ENCODE measurements around the gene RUNDC1.
"Not testable (repeated sequence)": the region's sequence is repeated elsewhere in the genome, so short reads cannot be mapped to it uniquely, and the experiment has no call there.

RUNDC1 gene

GRCh38 chr17:42967925-42968324 lies 12.4 kb upstream of the RUNDC1 start:
- H3F3A ChIP-seq (ENCODE audit: insufficient read depth, low read length), result no peaks in the 10 kb centered on the region
- H3K79me2 ChIP-seq (ENCODE audit: low read length), result peaks cover 18% of the 10 kb centered on the region
- no peaks in the 10 kb centered on the region for H4K20me1 ChIP-seq (ENCODE audit: insufficient read depth, low read length)
- DNase-seq, result no peak
- no peaks in the 10 kb centered on the region for H3K9me3 ChIP-seq (replicated peaks; ENCODE audit: insufficient read depth, low read length)
- TF ChIP-seq, protein P1, sequence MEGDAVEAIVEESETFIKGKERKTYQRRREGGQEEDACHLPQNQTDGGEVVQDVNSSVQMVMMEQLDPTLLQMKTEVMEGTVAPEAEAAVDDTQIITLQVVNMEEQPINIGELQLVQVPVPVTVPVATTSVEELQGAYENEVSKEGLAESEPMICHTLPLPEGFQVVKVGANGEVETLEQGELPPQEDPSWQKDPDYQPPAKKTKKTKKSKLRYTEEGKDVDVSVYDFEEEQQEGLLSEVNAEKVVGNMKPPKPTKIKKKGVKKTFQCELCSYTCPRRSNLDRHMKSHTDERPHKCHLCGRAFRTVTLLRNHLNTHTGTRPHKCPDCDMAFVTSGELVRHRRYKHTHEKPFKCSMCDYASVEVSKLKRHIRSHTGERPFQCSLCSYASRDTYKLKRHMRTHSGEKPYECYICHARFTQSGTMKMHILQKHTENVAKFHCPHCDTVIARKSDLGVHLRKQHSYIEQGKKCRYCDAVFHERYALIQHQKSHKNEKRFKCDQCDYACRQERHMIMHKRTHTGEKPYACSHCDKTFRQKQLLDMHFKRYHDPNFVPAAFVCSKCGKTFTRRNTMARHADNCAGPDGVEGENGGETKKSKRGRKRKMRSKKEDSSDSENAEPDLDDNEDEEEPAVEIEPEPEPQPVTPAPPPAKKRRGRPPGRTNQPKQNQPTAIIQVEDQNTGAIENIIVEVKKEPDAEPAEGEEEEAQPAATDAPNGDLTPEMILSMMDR (IDR thresholded peaks at IDR 0.05; ENCODE audit: low read length), result no peak
- TF ChIP-seq EZH2 (optimal IDR thresholded peaks at IDR 0.05; ENCODE audit: low read depth, low read length) (no peak), EZH2phosphoT487 (IDR thresholded peaks at IDR 0.05; ENCODE audit: low read length) (no peak)
- H3K4me3 ChIP-seq (ENCODE audit: low read length), result no peak overlapping the region
- no peak overlapping the region for H3K9ac ChIP-seq (ENCODE audit: low read length)
- H3K4me2 ChIP-seq (ENCODE audit: low read depth, low read length), result no peak overlapping the region
- no peaks in the 10 kb centered on the region for H3K36me3 ChIP-seq (replicated peaks; ENCODE audit: insufficient read depth, low read length)
- no peak overlapping the region for H2AFZ ChIP-seq (ENCODE audit: low read length)
- no peak overlapping the region for H3K27ac ChIP-seq (ENCODE audit: low read length)
- no peaks in the 10 kb centered on the region for H3K27me3 ChIP-seq (replicated peaks; ENCODE audit: insufficient read depth, low read length)
- H3K4me1 ChIP-seq (ENCODE audit: low read length), result peaks cover 4% of the 10 kb centered on the region; the same call in 1 of the 2 replicates
- no peaks in the 10 kb centered on the region for H3K9me2 ChIP-seq (replicated peaks; ENCODE audit: insufficient read depth, low read length)

DNA sequence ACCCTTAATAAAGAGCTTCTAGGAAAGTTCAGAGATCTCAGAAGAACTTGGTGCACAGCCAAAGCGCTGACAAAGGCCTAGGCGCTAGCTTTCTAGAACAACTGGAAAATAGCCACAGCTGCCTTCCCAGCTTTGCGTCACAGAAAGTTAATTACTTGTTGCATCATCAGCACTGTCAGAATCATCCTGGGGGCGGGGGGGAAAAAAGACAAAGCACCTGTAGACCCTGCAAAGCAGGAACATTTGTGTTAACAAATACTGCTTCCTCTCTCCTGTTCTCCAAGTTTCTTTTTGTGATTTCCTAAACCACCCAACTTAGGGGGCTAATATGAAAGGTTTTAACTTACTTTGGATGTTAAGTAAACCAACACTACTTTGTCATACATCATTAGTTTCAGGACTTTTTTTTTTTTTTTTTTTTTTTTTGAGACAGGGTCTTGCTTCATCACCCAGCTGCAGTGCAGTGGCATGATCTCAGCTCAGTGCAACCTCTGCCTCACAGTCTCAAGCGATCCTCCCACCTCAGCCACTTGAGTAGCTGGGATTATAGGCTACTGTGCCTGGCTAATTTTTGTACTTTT lies 11.3 kb upstream of the RUNDC1 start:
- no peak for TF ChIP-seq EZH2phosphoT487 (IDR thresholded peaks at IDR 0.05; ENCODE audit: low read length)
- no peak for TF ChIP-seq EZH2 (optimal IDR thresholded peaks at IDR 0.05; ENCODE audit: low read depth, low read length)
- TF ChIP-seq, protein P1 (IDR thresholded peaks at IDR 0.05; ENCODE audit: low read length), result no peak
- H3K4me1 ChIP-seq (ENCODE audit: low read length), result no peaks in the 10 kb centered on the region
- no peak overlapping the region for H2AFZ ChIP-seq (ENCODE audit: low read length)
- H3K4me2 ChIP-seq (ENCODE audit: low read depth, low read length), result no peak overlapping the region
- H3K9ac ChIP-seq (ENCODE audit: low read length), result no peak overlapping the region
- H3F3A ChIP-seq (ENCODE audit: insufficient read depth, low read length), result no peaks in the 10 kb centered on the region
- H3K9me3 ChIP-seq (replicated peaks; ENCODE audit: insufficient read depth, low read length), result no peaks in the 10 kb centered on the region
- no peak overlapping the region for H3K4me3 ChIP-seq (ENCODE audit: low read length)
- no peaks in the 10 kb centered on the region for H4K20me1 ChIP-seq (ENCODE audit: insufficient read depth, low read length)
- peaks cover 6% of the 10 kb centered on the region for H3K79me2 ChIP-seq (ENCODE audit: low read length)
- DNase-seq, result no peak
- H3K27ac ChIP-seq (ENCODE audit: low read length), result no peak overlapping the region
- no peaks in the 10 kb centered on the region for H3K9me2 ChIP-seq (replicated peaks; ENCODE audit: insufficient read depth, low read length)
- H3K27me3 ChIP-seq (replicated peaks; ENCODE audit: insufficient read depth, low read length), result no peaks in the 10 kb centered on the region
- H3K36me3 ChIP-seq (replicated peaks; ENCODE audit: insufficient read depth, low read length), result no peaks in the 10 kb centered on the region

GRCh38 chr17:42971589-42971988 lies 8.8 kb upstream of the RUNDC1 start:
- Histone ChIP-seq H3K27me3 (replicated peaks; ENCODE audit: insufficient read depth, low read length) (no peaks in the 10 kb centered on the region), H3K79me2 (ENCODE audit: low read length) (no peaks in the 10 kb centered on the region), H2AFZ (ENCODE audit: low read length) (no peak overlapping the region), H3K27ac (ENCODE audit: low read length) (no peak overlapping the region), H3K9me3 (replicated peaks; ENCODE audit: insufficient read depth, low read length) (no peaks in the 10 kb centered on the region), H4K20me1 (ENCODE audit: insufficient read depth, low read length) (no peaks in the 10 kb centered on the region), H3K4me3 (ENCODE audit: low read length) (no peak overlapping the region), H3K4me1 (ENCODE audit: low read length) (no peaks in the 10 kb centered on the region), H3F3A (ENCODE audit: insufficient read depth, low read length) (no peaks in the 10 kb centered on the region), H3K9me2 (replicated peaks; ENCODE audit: insufficient read depth, low read length) (no peaks in the 10 kb centered on the region), H3K36me3 (replicated peaks; ENCODE audit: insufficient read depth, low read length) (no peaks in the 10 kb centered on the region), H3K4me2 (ENCODE audit: low read depth, low read length) (no peak overlapping the region), H3K9ac (ENCODE audit: low read length) (no peak overlapping the region)
- TF ChIP-seq EZH2phosphoT487 (IDR thresholded peaks at IDR 0.05; ENCODE audit: low read length), result no peak
- no peak for TF ChIP-seq EZH2 (optimal IDR thresholded peaks at IDR 0.05; ENCODE audit: low read depth, low read length)
- TF ChIP-seq, protein P1 (IDR thresholded peaks at IDR 0.05; ENCODE audit: low read length), result no peak
- no peak for DNase-seq

DNA sequence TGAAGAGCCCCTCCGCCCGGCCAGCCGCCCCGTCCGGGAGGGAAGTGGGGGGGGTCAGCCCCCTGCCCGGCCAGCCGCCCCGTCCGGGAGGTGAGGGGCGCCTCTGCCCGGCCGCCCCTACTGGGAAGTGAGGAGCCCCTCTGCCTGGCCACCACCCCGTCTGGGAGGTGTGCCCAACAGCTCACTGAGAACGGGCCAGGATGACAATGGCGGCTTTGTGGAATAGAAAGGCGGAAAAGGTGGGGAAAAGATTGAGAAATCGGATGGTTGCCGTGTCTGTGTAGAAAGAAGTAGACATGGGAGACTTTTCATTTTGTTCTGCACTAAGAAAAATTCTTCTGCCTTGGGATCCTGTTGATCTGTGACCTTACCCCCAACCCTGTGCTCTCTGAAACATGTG lies 7.0 kb upstream of the RUNDC1 start:
- H3K4me1 ChIP-seq (ENCODE audit: low read length); H3K9ac ChIP-seq (ENCODE audit: low read length); H3K27ac ChIP-seq (ENCODE audit: low read length); H2AFZ ChIP-seq (ENCODE audit: low read length); H3K4me2 ChIP-seq (ENCODE audit: low read depth, low read length); DNase-seq; H4K20me1 ChIP-seq (ENCODE audit: insufficient read depth, low read length); H3K79me2 ChIP-seq (ENCODE audit: low read length); H3K27me3 ChIP-seq (replicated peaks; ENCODE audit: insufficient read depth, low read length); H3F3A ChIP-seq (ENCODE audit: insufficient read depth, low read length); H3K4me3 ChIP-seq (ENCODE audit: low read length); H3K36me3 ChIP-seq (replicated peaks; ENCODE audit: insufficient read depth, low read length); H3K9me3 ChIP-seq (replicated peaks; ENCODE audit: insufficient read depth, low read length); H3K9me2 ChIP-seq (replicated peaks; ENCODE audit: insufficient read depth, low read length): not testable (repeated sequence)
